ENCODE measurements around the gene KCNK13.

DNA sequence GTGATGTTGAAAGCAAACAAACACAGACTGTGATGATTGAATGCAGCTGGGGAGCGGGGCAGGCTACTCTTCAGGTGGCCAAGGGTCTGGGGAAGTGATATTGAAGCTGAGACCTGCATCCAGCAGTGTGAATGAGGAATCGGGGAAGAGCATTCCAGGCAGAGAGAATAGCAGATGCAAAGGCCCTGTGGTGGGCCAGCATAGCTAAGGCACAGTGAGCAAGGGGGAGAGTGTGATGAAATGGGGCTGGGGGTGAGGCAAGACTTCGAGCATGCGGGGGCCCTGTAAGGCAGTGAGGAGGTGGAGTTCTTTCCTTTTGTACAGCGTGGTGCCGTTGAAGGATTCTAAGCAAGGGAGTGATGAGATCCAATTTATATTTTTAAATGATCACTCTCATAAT is 77.4 kb downstream of the KCNK13 start:
- no peak for TF ChIP-seq GATA3 (IDR thresholded peaks at IDR 0.05; ENCODE audit: low read depth, low read length)
- TF ChIP-seq GATA2 (IDR thresholded peaks at IDR 0.05; ENCODE audit: low read depth, low read length) = no peak
